ENCODE data around the gene ZNF773.
"Not testable (repeated sequence)": the region's sequence is repeated elsewhere in the genome, so short reads cannot be mapped to it uniquely, and the experiment has no call there.

The ZNF773 gene

DNA sequence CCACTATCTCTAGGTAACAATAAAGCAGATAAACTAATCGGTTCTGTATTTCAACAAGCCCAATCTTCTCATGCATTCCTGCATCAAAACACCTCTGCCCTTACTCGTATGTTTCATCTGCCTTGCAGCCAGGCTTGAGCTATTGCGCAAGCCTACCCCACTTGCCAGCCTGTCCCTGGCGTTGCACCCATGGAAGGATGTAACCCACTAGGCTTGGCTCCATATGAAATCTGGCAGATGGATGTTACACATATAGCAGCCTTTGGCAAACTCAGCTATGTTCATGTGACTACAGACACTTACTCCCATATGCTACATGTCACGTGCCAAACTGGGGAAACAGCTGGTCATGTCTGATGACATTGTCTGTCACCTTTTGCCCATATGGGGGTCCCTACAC, 15.5 kb downstream of the ZNF773 start:
- DNase-seq (ENCODE audit: low spot score in 2 of 2), result no peak
- no peak overlapping the region for H3K4me3 Mint-ChIP-seq
- H3K9me3 Mint-ChIP-seq, result peaks cover 18% of the 10 kb centered on the region
- no peaks in the 10 kb centered on the region for H3K4me1 Mint-ChIP-seq
- ATAC-seq (ENCODE audit: low read depth), result no peak
- peaks cover 54% of the 10 kb centered on the region for H3K36me3 Mint-ChIP-seq
- no peaks in the 10 kb centered on the region for H3K27me3 Mint-ChIP-seq
- H3K27ac Mint-ChIP-seq, result no peak overlapping the region

DNA sequence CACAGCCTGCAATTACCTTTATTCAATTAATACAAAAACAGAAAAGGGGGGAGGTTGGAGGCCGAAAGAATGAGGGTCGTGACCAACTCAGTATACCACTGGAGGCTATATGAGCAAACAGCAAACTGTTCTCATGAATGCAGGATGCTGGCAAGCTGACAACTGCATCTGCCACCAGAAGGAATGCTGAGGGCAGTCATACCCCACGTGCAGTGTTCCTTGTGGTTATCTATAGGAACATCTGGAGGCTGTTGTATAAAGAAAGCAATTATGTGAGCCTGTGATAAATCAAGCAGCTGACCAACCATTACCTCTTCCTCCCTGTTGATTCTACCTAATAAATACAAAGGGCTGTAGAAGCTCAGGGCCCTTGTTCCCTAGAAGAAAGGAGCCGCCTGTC, 18.3 kb downstream of the ZNF773 start:
- H3K4me1 Mint-ChIP-seq; H3K4me3 Mint-ChIP-seq; ATAC-seq (ENCODE audit: low read depth); H3K9me3 Mint-ChIP-seq; H3K27ac Mint-ChIP-seq; DNase-seq (ENCODE audit: low spot score in 2 of 2); H3K27me3 Mint-ChIP-seq: not testable (repeated sequence)
- peaks cover 45% of the 10 kb centered on the region for H3K36me3 Mint-ChIP-seq

DNA sequence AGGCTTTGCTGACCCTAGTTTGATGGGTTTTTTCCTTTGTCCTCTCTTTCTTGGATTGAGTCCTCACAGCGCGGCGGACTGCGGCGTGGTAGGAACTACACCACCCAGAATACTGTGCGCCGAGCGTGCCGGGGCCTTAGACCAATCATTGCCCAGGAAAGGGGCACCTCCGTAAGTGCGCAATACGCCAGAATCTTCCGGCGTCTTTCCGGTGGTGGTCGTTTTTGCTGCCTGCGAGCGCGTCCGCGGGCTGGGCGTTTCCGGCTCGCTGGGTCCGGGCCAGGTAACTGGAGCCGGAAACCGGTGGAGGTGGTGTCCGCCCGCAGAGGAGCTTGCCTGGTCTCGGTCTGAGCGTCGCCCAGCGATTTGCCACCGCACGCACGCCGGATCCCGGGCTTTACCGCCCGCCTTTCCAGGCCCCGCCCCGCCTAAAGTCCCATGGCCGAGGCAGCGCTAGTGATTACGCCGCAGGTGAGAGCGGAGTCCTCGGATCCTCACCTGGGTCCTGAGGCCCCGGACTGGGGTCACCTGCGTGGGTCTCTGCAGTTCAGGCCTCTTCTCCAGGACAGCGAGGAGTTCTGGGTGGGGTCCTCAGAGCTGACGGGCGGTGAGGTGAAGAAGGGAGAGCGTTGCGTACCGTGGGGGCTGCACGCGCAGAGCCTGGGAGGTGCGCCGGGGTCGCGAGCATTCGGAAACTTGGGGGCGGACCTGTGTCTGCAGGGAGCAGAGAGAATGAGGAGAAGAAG, 27.6 kb downstream of the ZNF773 start, which contains the start of gene ZNF549:
TSS of gene ZNF549 (plus strand) at position 221 of the 746 bp plus-strand sequence. CDS start at position 439, 218 bp downstream.
- peaks cover 27% of the 10 kb centered on the region for H3K36me3 Mint-ChIP-seq

DNA sequence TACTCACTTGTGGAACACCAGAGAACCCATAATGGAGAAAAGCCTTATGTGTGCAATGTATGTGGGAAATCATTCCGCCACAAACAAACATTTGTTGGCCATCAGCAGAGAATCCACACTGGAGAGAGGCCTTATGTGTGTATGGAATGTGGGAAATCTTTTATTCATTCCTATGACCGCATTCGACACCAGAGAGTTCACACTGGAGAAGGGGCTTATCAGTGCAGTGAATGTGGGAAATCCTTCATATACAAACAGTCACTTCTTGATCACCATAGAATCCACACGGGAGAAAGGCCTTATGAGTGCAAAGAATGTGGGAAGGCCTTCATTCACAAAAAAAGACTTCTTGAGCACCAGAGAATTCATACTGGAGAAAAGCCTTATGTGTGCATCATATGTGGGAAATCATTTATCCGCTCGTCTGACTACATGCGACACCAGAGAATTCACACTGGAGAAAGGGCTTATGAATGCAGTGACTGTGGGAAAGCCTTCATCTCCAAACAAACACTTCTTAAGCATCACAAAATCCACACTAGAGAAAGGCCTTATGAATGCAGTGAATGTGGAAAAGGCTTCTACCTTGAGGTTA, 38.3 kb downstream of the ZNF773 start:
- H3K27me3 Mint-ChIP-seq, result no peaks in the 10 kb centered on the region
- peaks cover 32% of the 10 kb centered on the region for H3K9me3 Mint-ChIP-seq
- DNase-seq (ENCODE audit: low spot score in 2 of 2), result no peak
- no peaks in the 10 kb centered on the region for H3K4me1 Mint-ChIP-seq
- no peak overlapping the region for H3K4me3 Mint-ChIP-seq
- no peak for ATAC-seq (ENCODE audit: low read depth)
- no peak overlapping the region for H3K27ac Mint-ChIP-seq
- H3K36me3 Mint-ChIP-seq, result peaks cover 90% of the 10 kb centered on the region

More for the DNA sequence above, 27.6 kb downstream of the ZNF773 start, which contains the start of gene ZNF549:
- peak within 1 kb of the TSS; percentile 94 for H3K27ac Mint-ChIP-seq
- H3K9me3 Mint-ChIP-seq, result peaks cover 10% of the 10 kb centered on the region
- peak; percentile 71 to 81 for DNase-seq (ENCODE audit: low spot score in 2 of 2)
- peak; percentile 98 for ATAC-seq (ENCODE audit: low read depth)
- H3K27me3 Mint-ChIP-seq, result no peaks in the 10 kb centered on the region
- H3K4me3 Mint-ChIP-seq, result peak within 1 kb of the TSS; percentile 95
- H3K4me1 Mint-ChIP-seq, result peaks cover 14% of the 10 kb centered on the region

DNA sequence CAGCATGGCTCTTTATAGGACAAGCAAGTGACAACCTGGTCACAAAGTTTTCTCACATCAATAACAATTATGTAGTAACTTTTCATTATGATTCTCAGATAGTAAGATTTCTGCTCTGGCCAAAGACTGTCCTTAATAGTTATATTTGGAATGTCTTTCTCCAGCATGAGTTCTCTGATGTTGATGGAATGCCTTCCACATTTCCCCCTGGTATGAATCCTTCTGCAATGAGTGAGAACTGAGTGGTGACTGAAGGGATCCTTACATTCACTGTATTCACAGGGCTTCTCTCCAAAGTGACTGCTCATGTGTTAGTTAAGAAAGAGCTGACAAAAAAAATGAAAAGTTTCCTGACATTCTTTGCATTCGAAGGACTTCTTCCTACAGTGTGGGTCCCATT, 46.8 kb downstream of the ZNF773 start:
- no peak overlapping the region for H3K4me3 Mint-ChIP-seq
- peaks cover 80% of the 10 kb centered on the region for H3K36me3 Mint-ChIP-seq
- DNase-seq (ENCODE audit: low spot score in 2 of 2) (no peak), ATAC-seq (ENCODE audit: low read depth) (no peak)
- H3K27me3 Mint-ChIP-seq, result no peaks in the 10 kb centered on the region
- H3K4me1 Mint-ChIP-seq, result no peaks in the 10 kb centered on the region
- no peak overlapping the region for H3K27ac Mint-ChIP-seq
- H3K9me3 Mint-ChIP-seq, result peaks cover 25% of the 10 kb centered on the region

DNA sequence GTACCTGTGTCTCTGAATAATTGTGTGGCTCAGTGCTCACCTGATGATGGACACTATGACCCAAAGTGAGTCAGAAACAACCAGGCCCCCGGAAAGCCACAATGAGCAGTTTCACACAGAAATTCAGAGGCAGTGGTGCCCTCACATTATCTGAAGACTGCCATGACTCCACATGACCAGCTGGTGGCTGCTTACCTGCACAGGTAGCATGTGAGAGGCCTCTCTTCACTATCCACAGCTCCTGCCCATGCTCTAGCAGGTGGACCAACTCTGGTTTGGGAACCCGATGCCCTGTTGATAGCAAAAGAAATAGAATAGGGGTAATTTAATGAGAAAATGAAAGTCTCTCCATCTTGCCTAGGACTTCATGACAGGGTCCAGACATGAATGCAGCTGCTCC, 52.7 kb downstream of the ZNF773 start:
- Mint-ChIP-seq H3K36me3 (peaks cover 82% of the 10 kb centered on the region), H3K4me1 (peaks cover 3% of the 10 kb centered on the region), H3K27ac (no peak overlapping the region), H3K27me3 (no peaks in the 10 kb centered on the region), H3K9me3 (peaks cover 20% of the 10 kb centered on the region), H3K4me3 (no peak overlapping the region)
- DNase-seq (ENCODE audit: low spot score in 2 of 2), result no peak
- no peak for ATAC-seq (ENCODE audit: low read depth)

DNA sequence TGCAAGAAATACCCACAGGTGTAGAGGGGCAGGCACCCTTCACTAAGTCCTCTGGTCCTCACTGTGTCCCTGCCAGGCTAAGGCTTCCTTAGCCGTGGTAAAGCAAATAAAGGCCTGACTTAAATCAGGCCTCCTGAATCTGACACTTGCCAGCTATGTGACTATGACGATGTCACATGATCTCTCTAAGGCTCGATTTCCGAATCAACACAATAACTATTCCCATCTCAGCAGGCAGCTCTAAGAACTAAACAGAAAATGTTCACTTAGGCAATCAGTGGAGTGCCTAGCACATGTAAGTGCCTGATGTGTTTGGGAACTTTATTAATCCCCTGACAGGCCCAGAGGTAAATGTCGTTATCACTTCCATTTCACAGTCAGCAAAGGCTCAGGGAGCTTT, 57.9 kb downstream of the ZNF773 start:
- Mint-ChIP-seq H3K36me3 (peaks cover 40% of the 10 kb centered on the region), H3K27ac (no peak overlapping the region)
- ATAC-seq (ENCODE audit: low read depth), result no peak

More for the DNA sequence above, 57.9 kb downstream of the ZNF773 start:
- H3K9me3 Mint-ChIP-seq, result no peaks in the 10 kb centered on the region
- H3K4me3 Mint-ChIP-seq, result no peak overlapping the region
- no peaks in the 10 kb centered on the region for H3K27me3 Mint-ChIP-seq
- no peak for DNase-seq (ENCODE audit: low spot score in 2 of 2)
- peaks cover 22% of the 10 kb centered on the region for H3K4me1 Mint-ChIP-seq
